GM12892 (cell line): Measurements from ENCODE around the gene SSH2.

Experiments
- POLR2A ChIP-seq: IDR thresholded peaks from 2 replicates; pipeline ENCODE4 v1.6.1; 2011; ENCODE audit warnings: low read depth, low read length, control low read depth
- POLR2AphosphoS5 ChIP-seq: IDR thresholded peaks from 2 replicates; pipeline ENCODE4 v1.6.1; 2011; ENCODE audit warnings: low read depth, low read length, control low read depth

DNA sequence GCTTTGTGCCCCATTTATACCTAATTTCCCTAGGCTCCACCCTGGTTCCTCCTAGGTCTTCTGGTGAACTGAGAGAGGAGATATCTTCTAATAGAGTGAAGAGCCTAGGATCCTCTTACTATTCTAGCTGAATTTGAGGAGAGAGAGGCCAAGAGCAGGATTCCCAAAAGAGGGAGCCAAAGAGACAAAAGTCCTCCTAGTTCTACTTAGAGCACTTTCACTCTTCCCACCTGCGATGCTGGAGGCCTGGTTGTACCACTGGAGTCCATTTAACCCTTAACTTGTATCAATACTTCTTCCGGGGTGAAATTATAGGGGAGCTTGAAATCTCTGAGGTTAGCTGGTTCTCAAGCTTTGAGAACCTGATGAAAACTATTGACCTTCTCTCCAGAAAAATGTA lies 3.4 kb upstream of the SSH2 start:
- no peak for TF ChIP-seq POLR2A
- no peak for TF ChIP-seq POLR2AphosphoS5
